ENCODE measurements around the gene SNAPC2. TPM values are rescaled to one million over a fixed set of nuclear protein-coding genes. Genes with fewer than 3 reads are reported as not detected.

The SNAPC2 gene
- total and polyA plus RNA-seq, 12 donors = 8.2 to 38.2 (median 20.9) TPM

DNA sequence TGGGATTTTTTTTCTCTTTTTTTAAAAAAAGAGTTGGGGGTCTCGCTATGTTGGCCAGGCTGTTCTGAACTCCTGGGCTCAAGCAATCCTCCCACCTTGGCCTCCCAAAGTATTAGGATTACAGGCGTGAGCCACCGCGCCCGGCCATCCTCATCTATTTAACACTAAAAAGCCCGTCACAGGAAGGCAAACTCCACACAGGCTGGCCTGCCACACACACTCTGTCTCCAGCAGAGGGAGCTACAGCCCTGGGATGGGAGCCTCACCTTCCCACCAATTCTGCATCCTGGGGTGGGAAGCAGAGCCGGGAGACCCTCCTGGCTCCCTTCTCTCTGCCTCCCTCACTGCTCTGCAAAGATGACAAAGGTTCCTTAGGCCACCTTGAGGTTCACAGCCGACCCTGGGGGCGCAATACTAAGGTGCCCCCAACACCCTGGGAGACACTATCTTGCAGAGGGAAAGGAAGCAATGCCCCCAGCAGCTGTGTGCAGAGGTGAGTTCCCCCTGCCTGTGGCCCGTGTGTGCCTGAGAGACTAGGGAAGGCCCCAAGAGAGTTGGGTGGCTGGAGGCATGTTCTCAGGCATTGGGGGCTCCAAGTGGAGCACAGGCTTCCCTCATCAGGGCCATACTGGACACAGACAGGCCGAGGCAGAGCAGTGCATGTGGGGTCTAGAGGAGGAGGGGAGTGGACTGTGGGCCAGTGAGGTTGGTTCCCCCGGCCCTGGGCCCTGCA is 50.7 kb downstream of the SNAPC2 start:
- Histone ChIP-seq H3K9me3 (replicated peaks in 1 of 3) (no peaks in the 10 kb centered on the region), H3K27me3 (no peaks in the 10 kb centered on the region), H3K27ac (no peak overlapping the region), H3K36me3 (replicated peaks in 1 of 2) (peaks cover 0 to 63% of the 10 kb centered on the region in 2 donors), H3K4me3 (no peak overlapping the region), H3K4me1 (replicated peaks in 1 of 2) (peaks cover 0 to 8% of the 10 kb centered on the region in 2 donors)
- no peak for TF ChIP-seq POLR2A (IDR thresholded peaks at IDR 0.05)
- TF ChIP-seq, protein P1, sequence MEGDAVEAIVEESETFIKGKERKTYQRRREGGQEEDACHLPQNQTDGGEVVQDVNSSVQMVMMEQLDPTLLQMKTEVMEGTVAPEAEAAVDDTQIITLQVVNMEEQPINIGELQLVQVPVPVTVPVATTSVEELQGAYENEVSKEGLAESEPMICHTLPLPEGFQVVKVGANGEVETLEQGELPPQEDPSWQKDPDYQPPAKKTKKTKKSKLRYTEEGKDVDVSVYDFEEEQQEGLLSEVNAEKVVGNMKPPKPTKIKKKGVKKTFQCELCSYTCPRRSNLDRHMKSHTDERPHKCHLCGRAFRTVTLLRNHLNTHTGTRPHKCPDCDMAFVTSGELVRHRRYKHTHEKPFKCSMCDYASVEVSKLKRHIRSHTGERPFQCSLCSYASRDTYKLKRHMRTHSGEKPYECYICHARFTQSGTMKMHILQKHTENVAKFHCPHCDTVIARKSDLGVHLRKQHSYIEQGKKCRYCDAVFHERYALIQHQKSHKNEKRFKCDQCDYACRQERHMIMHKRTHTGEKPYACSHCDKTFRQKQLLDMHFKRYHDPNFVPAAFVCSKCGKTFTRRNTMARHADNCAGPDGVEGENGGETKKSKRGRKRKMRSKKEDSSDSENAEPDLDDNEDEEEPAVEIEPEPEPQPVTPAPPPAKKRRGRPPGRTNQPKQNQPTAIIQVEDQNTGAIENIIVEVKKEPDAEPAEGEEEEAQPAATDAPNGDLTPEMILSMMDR (IDR thresholded peaks at IDR 0.05) = peak; percentile 57 to 74 (median 70)
- DNase-seq = peak in 5 of 7 donors; percentile 39 to 64 (median 48)
- 61 to 71% (median 67%) methylated on average over 9 to 12 of the region's 12 CpGs for WGBS, 4 donors
- intact Hi-C loops (cut with DNase I) = no loop called here

DNA sequence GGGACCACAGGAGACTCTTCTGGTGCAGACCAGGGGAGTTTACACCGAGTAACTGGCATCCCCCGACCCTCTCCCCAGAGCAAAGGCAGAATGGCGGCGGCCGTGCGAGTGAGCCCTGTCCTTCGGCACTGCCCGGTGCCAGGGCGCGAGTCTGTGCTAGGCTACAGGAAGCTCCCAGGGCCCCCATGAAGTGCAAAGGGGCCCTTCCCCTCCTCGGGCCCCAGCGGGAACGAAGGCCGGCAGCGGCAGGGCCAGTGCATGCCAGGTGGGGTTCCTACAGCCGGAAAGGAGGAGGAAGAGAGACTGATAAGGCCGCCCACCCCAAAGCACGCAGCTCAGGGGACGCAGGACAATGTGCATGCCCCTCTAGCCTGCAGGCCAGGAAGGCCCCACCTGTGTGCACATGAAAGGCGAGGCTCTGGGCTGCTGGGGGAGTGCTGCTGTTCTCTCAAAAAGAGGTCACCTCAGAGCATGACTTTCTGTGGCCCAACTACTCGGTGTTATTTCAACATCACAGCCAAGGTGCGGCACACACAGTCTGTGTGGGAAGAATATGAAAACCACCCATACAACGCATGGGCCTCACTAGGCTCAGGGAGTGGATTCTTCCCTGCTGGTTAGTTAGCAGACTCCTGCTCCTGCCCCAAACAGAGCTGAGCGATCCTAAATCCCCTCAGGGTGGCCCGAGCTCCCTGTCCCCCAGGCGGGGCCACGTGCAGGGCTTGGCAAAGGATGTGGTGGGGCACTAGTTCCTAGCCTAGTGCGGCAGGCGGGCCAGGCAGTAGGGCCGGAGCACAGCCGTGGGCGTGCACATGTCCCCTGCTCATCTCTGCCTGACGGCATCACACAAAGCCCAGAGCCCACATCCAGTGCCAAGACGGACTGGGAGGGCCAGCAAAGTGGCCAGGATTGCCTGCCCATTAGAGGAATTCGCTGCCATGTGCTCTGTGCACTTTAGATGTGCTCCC is 51.7 kb downstream of the SNAPC2 start:
- intact Hi-C loops (cut with DNase I) = no loop called here
- Histone ChIP-seq H3K4me1 (replicated peaks in 1 of 2) (peaks cover 0 to 8% of the 10 kb centered on the region in 2 donors), H3K27me3 (no peaks in the 10 kb centered on the region), H3K9me3 (replicated peaks in 1 of 3) (no peaks in the 10 kb centered on the region), H3K27ac (no peak overlapping the region), H3K4me3 (no peak overlapping the region), H3K36me3 (replicated peaks in 1 of 2) (peaks cover 0 to 53% of the 10 kb centered on the region in 2 donors)
- DNase-seq = no peak
- 82 to 88% (median 87%) methylated on average over 16 to 35 of the region's 35 CpGs for WGBS, 4 donors
- TF ChIP-seq, protein P1 (IDR thresholded peaks at IDR 0.05) = no peak
- no peak for TF ChIP-seq POLR2A (IDR thresholded peaks at IDR 0.05)

Other genes starting within 250 kb of the SNAPC2 start
- 1 to 10 TPM in 1 of 9 donors, under 1 TPM in 6, not detected in 2; 0.26 to 1.9 (median 0.56) TPM for gene MCEMP1, start 243.2 kb upstream of the SNAPC2 start, total RNA-seq
- gene MCEMP1, start 243.2 kb upstream of the SNAPC2 start, polyA plus RNA-seq = 1 to 10 TPM in 1 of 3 donors, under 1 TPM in 2; 0.47 to 1.4 (median 0.48) TPM
- 100 to 1,000 TPM in 8 of 9 donors, 10 to 100 TPM in 1; 85.3 to 227 (median 145) TPM for gene TRAPPC5, start 239.5 kb upstream of the SNAPC2 start, total RNA-seq
- gene TRAPPC5, start 239.5 kb upstream of the SNAPC2 start, polyA plus RNA-seq = 100 to 1,000 TPM in 2 of 3 donors, 1 to 10 TPM in 1; 5.6 to 502 (median 471) TPM
- under 1 TPM in 5 of 9 donors, not detected in 4; 0.28 to 0.61 (median 0.42) TPM for gene FCER2, start 218.2 kb upstream of the SNAPC2 start, total RNA-seq
- gene FCER2, start 218.2 kb upstream of the SNAPC2 start, polyA plus RNA-seq = 1 to 10 TPM in 1 of 3 donors, under 1 TPM in 1, not detected in 1; 0.54 to 2.6 TPM
- 1 to 10 TPM in 1 of 9 donors, under 1 TPM in 4, not detected in 4; 0.54 to 1.5 (median 0.83) TPM for gene CLEC4G, start 188.2 kb upstream of the SNAPC2 start, total RNA-seq
- gene CLEC4G, start 188.2 kb upstream of the SNAPC2 start, polyA plus RNA-seq = 1 to 10 TPM in 2 of 3 donors, under 1 TPM in 1; 0.26 to 2.2 (median 1.8) TPM
- gene CD209, start 172.8 kb upstream of the SNAPC2 start, total RNA-seq = 10 to 100 TPM in 8 of 9 donors, under 1 TPM in 1; 0.67 to 50.6 (median 17.1) TPM
- gene CD209, start 172.8 kb upstream of the SNAPC2 start, polyA plus RNA-seq = 1 to 10 TPM; 3.0 to 9.8 (median 3.1) TPM
- 10 to 100 TPM in 1 of 9 donors, 1 to 10 TPM in 3, under 1 TPM in 4, not detected in 1; 0.37 to 91.6 (median 2.6) TPM for gene CLEC4M, start 157.1 kb upstream of the SNAPC2 start, total RNA-seq
- 1 to 10 TPM in 1 of 3 donors, under 1 TPM in 2; 0.67 to 3.9 (median 0.88) TPM for gene CLEC4M, start 157.1 kb upstream of the SNAPC2 start, polyA plus RNA-seq
- gene EVI5L, start 90.1 kb upstream of the SNAPC2 start, total RNA-seq = 10 to 100 TPM in 8 of 9 donors, 1 to 10 TPM in 1; 8.8 to 22.2 (median 20.6) TPM
- 10 to 100 TPM in 2 of 3 donors, 1 to 10 TPM in 1; 9.5 to 20.8 (median 14.9) TPM for gene EVI5L, start 90.1 kb upstream of the SNAPC2 start, polyA plus RNA-seq
- 1 to 10 TPM in 4 of 9 donors, under 1 TPM in 4, not detected in 1; 0.22 to 5.2 (median 1.0) TPM for gene PRR36, start 45.9 kb upstream of the SNAPC2 start, total RNA-seq
- 1 to 10 TPM in 2 of 3 donors, under 1 TPM in 1; 0.51 to 4.6 (median 1.5) TPM for gene PRR36, start 45.9 kb upstream of the SNAPC2 start, polyA plus RNA-seq
- 10 to 100 TPM in 7 of 9 donors, 1 to 10 TPM in 1, under 1 TPM in 1; 0.67 to 22.9 (median 11.8) TPM for gene LRRC8E, start 31.8 kb upstream of the SNAPC2 start, total RNA-seq
- gene LRRC8E, start 31.8 kb upstream of the SNAPC2 start, polyA plus RNA-seq = 10 to 100 TPM in 1 of 3 donors, 1 to 10 TPM in 2; 2.4 to 11.4 (median 3.1) TPM
- gene MAP2K7, start 16.5 kb upstream of the SNAPC2 start, total RNA-seq = 10 to 100 TPM in 6 of 9 donors, 1 to 10 TPM in 3; 6.8 to 41.2 (median 19.4) TPM
- gene MAP2K7, start 16.5 kb upstream of the SNAPC2 start, polyA plus RNA-seq = 100 to 1,000 TPM in 1 of 3 donors, 10 to 100 TPM in 1, 1 to 10 TPM in 1; 7.5 to 110 (median 21.7) TPM
- 1 to 10 TPM in 3 of 9 donors, under 1 TPM in 3, not detected in 3; 0.23 to 7.0 (median 1.4) TPM for gene TGFBR3L, start 5.5 kb upstream of the SNAPC2 start, total RNA-seq
- 1 to 10 TPM in 2 of 3 donors, under 1 TPM in 1; 0.62 to 3.3 (median 1.2) TPM for gene TGFBR3L, start 5.5 kb upstream of the SNAPC2 start, polyA plus RNA-seq
- gene CTXN1, start 5.8 kb downstream of the SNAPC2 start, total RNA-seq = 10 to 100 TPM in 5 of 9 donors, 1 to 10 TPM in 4; 1.3 to 17.9 (median 10.6) TPM
- gene CTXN1, start 5.8 kb downstream of the SNAPC2 start, polyA plus RNA-seq = 10 to 100 TPM in 2 of 3 donors, not detected in 1; 10.4 to 12.2 TPM
- gene TIMM44, start 23.3 kb downstream of the SNAPC2 start, total RNA-seq = 10 to 100 TPM; 48.1 to 88.2 (median 58.9) TPM
- 100 to 1,000 TPM in 2 of 3 donors, 10 to 100 TPM in 1; 58.3 to 218 (median 183) TPM for gene TIMM44, start 23.3 kb downstream of the SNAPC2 start, polyA plus RNA-seq
- gene ELAVL1, start 85.3 kb downstream of the SNAPC2 start, total RNA-seq = 10 to 100 TPM; 16.8 to 78.9 (median 67.0) TPM
- 10 to 100 TPM; 12.8 to 53.5 (median 15.9) TPM for gene ELAVL1, start 85.3 kb downstream of the SNAPC2 start, polyA plus RNA-seq
- gene CCL25, start 132.4 kb downstream of the SNAPC2 start, total RNA-seq = under 1 TPM in 2 of 9 donors, not detected in 7; 0.11 to 0.78 TPM
- gene CCL25, start 132.4 kb downstream of the SNAPC2 start, polyA plus RNA-seq = not detected
- under 1 TPM in 2 of 9 donors, not detected in 7; 0.04 to 0.28 TPM for gene FBN3, start 229.3 kb downstream of the SNAPC2 start, total RNA-seq
- gene FBN3, start 229.3 kb downstream of the SNAPC2 start, polyA plus RNA-seq = under 1 TPM in 2 of 3 donors, not detected in 1; 0.03 to 0.64 TPM

Measured in adrenal gland (tissue), 12 donors.